Esophagus squamous epithelium (tissue), 4 donors: Measurements from ENCODE around the gene C12orf43.

Experiments used
- CTCF ChIP-seq, 6 experiments: fragments of 450-650 bp in 4 of 6; fragments of 200-600 bp in 2 of 6; sonication (generic) in 2 of 6; IDR thresholded peaks; one replicate each; pipeline ENCODE4 v1.5.1; 2016 to 2019; ENCODE audit warnings: antibody characterized with exemption in 6 of 6, mild to moderate bottlenecking in 4 of 6, moderate library complexity in 4 of 6
- POLR2A ChIP-seq, 4 donors: fragments of 450-650 bp; IDR thresholded peaks; one replicate each; pipeline ENCODE4 v1.6.1; 2017; ENCODE audit warnings: antibody characterized with exemption in 4 of 4, mild to moderate bottlenecking in 4 of 4, moderate library complexity in 3 of 4

- TF ChIP-seq CTCF (IDR thresholded peaks at IDR 0.05): no peak
- TF ChIP-seq POLR2A (IDR thresholded peaks at IDR 0.05): no peak
Observed at GRCh38 chr12:121021754-121022153, 5.5 kb upstream of the C12orf43 start.
